D721Med (cell line): Measurements from ENCODE around the gene R3HDM2.

Experiments
- DNase-seq: peaks from one replicate; pipeline ENCODE4 v3.0.0; 2011; ENCODE audit warnings: low spot score; ENCODE audit not compliant: insufficient read length
- FAIRE-seq: peaks from 2 replicates; lab custom pipeline; 2011; peaks lifted over from hg19 to GRCh38; lab: Jason Lieb, UNC
- TF ChIP-seq, protein P1 (sequence below): IDR thresholded peaks from 2 replicates; pipeline ENCODE4 v1.5.1; 2012; ENCODE audit warnings: mild to moderate bottlenecking, control low read depth; ENCODE audit not compliant: insufficient read depth; ENCODE audit errors: missing control alignments

The R3HDM2 gene

DNA sequence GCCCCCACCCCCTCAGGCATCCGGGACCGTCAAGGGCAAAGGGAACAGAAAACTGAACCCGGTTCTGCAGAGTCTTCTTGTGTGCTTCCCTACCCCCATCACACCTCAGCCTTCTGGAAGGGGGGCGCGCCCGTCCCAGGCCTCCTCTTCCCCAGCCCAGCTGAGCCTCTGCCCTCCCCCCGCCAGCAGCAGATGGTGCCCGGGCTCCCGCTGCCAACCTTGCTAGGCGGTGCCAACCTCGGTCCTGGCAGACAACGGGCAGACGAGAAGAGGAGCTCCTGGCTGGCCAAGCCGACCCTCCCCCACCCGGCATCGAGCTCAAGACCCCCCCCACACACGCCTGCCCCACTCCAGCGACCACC lies 188.5 kb downstream of the R3HDM2 start:
- DNase-seq, result no peak
- FAIRE-seq, result no peak
- TF ChIP-seq, protein P1, sequence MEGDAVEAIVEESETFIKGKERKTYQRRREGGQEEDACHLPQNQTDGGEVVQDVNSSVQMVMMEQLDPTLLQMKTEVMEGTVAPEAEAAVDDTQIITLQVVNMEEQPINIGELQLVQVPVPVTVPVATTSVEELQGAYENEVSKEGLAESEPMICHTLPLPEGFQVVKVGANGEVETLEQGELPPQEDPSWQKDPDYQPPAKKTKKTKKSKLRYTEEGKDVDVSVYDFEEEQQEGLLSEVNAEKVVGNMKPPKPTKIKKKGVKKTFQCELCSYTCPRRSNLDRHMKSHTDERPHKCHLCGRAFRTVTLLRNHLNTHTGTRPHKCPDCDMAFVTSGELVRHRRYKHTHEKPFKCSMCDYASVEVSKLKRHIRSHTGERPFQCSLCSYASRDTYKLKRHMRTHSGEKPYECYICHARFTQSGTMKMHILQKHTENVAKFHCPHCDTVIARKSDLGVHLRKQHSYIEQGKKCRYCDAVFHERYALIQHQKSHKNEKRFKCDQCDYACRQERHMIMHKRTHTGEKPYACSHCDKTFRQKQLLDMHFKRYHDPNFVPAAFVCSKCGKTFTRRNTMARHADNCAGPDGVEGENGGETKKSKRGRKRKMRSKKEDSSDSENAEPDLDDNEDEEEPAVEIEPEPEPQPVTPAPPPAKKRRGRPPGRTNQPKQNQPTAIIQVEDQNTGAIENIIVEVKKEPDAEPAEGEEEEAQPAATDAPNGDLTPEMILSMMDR, result no peak

DNA sequence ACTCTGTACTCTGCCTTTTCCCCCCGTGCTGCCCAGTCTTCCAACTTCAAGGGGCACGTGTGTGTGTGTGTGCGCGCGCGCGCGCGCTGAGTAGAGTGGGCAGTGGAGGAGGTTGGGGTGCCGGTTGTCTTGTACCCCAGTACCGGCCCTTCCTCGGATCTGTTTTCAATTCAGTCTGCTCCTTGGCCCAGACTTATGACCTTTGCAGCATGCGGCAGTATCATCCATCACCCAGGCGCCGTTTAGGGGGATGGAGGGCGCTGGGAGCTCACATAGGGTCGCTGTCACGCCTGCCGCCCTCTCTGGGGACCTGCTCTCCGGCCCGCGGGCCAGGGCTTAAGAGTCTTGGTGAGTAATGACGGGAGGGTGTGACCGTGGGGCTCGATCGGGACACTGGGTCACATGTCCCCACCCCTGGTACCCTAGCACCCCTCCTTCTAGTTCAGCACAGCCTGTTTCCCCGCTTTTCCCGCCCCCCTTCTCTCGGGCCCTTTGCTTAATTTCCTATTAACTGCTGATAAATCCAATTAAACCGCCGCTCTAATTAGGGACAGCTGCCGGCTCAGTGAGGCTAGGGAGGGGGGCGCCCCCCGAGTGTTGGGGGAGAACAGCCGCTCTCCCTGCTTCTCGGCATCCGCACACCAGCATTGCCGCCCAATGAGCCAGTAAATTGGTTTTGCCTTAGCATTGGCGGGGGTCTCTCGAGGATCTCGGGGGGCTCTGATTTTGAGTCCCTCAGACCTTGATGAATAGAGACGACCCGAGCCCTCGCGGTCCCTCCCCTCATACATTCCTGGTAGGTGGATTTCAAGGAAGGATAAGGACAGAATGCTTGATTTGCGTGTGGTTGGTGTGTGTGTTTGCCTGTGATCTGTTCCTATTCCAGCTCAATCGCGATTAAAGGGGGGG lies 189.2 kb downstream of the R3HDM2 start:
- peak; percentile 51 for DNase-seq

DNA sequence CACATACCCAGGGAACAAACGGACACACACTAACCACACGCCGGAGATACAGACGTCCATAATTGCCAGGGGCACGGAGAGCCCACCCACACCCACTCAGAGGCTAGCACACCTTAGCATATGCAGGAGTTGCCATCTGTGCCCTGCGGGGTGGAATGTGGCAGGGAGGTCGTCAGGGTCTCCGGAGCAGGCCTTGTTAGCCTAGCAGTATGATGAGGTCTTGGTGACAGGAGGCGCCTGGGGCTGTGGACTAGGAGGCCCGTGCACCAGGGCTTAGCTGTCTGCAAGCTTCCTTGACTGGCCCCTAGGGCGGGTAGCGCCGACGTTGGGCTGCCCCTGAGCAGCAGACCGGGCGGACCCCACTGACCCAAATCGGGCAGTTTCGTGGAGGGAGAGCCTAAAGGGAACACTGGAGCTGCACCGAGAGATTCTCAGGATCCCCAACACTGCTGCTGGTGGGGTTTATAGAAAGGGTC lies 189.9 kb downstream of the R3HDM2 start:
- FAIRE-seq (no peak), DNase-seq (no peak)
- TF ChIP-seq, protein P1, result no peak

More for the DNA sequence above, 189.2 kb downstream of the R3HDM2 start:
- TF ChIP-seq, protein P1, result no peak
- FAIRE-seq, result no peak

DNA sequence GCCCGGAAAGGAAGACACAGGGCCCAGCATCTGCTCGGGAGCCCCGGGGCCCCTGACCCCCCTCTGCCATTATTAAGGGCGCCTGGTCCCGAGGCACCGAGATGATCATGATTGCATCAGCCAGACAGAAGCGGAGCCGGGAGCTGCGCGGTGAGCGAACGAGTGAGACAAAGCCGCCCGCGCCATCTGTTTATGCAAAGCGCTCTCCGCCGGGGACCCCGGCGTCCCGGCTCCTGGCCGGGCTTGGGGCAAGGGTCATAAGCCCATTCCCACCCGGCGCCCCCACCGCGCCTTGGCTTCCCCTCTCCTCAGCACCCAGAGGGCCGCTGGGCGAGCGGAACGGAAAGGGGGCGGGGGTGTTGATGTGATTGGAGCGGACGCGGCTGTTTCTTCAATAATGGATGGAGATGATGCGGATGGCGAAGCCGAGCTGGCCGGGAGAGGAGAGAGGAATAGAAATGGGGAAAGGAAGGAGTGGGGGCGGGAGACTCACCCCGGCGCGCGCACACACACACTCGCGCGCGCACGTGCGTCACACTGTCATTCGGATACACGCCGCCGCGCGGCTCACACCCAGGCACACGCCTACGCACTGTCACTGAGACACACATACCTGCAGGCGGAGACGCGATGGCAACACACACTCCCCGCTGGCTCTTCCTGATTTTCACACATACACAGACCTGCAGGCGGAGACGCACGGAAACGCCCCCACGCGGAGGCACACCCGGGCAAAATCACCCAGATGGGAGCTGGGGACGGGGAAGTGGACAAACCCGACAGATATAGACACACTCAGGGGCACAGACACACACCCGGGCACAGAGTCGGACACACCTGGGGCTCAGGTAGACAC lies 190.5 kb downstream of the R3HDM2 start:
- FAIRE-seq, result no peak
- TF ChIP-seq, protein P1, result no peak

DNA sequence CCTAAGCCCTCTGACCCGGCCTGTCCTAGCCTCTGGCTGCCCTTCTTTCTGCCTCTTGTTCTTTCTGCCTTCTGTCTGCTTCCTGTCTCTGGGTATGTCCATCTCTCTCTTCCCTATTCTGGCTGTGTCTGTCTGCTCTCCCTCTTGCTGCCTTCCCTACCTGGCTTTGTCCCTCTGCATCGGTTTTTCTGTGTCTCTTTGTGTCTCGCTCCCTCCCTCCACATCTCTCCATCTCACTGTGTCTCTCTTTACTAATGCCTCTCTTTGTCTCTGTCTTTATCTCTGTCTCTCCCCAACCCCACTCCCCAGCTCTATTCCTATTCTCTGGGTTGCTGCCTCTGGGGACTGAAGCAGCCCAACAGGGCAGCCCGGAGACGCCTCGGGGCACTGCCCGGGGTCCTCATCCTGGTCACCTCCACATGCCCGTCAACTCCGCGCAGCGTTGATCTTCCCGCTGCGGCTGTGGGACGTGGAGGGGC lies 191.2 kb downstream of the R3HDM2 start:
- FAIRE-seq (no peak), DNase-seq (no peak)
- TF ChIP-seq, protein P1, result no peak

More for the DNA sequence above, 190.5 kb downstream of the R3HDM2 start:
- peak; percentile 57 for DNase-seq

DNA sequence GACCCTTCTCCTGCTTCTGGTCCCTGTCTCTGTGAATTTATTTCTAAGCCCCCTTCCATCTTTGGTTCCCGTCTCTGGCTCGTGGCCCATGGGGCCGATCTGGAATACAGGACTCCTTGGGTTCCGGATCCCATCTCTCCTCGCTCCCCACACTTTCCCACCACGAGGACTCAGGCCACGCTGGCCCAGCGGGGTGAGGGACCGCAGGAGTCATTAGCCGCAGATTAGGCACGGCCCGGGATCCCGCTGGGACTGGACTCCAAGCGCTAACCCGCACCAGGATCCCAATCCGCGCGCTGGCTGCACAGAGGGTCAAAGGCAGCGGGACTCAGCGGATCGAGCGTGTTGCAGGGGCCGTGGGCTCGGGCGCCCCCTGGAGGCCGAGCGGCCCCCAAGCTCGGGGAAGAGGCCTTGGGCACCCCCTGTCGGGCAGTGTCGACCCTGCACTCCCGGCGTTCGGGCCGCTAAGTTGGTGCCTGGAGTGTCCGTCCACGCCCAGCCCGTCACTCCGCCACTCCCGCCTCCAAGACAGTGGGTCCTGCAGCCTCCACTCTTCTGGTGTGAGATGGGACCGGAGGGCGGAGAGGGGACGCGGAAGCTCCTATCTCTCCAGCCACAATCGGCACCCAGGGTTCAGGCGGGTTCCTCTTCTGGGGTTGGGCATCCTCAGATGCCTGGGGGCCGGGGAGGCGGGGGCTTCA lies 191.8 kb downstream of the R3HDM2 start:
- FAIRE-seq (no peak), DNase-seq (peak; percentile 99)
- TF ChIP-seq, protein P1, result peak; percentile 100
